GM12864 (cell line): ENCODE data around the gene TRAPPC3L.

Experiments used
- DNase-seq: peaks from one replicate; pipeline ENCODE4 v3.0.0-alpha.2; 2011; ENCODE audit warnings: low read depth
- H3K4me3 ChIP-seq: 2 replicates; pipeline ENCODE4 v1.5.1; 2011; ENCODE audit warnings: mild to moderate bottlenecking, low read depth, low read length, control low read depth
- TF ChIP-seq, protein P1 (sequence below): IDR thresholded peaks from 2 replicates; pipeline ENCODE4 v1.5.1; 2011; ENCODE audit warnings: low read depth, mild to moderate bottlenecking, moderate library complexity, low read length, control low read depth, inconsistent platforms; ENCODE audit errors: missing control alignments

Gene TRAPPC3L

DNA sequence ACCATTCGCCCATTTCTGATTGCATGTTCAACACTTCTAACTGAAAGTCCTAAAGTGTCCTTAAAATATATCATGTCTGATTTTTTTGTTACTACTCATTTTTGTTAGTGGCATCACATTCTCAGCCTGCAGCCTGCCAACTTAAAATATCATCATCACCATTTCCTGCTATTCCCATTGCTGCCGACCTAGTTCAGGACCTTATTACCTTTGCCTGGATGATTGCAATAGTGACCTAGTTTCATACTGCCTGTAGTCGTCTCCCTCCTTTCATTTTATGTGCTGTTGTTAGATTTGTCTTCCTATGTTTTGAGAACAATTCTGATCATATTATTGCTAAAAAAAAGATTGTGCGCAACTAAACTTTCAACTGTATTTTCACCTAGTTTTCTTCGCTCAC, 32.0 kb upstream of the TRAPPC3L start:
- H3K4me3 ChIP-seq, result no peak overlapping the region
- TF ChIP-seq, protein P1, sequence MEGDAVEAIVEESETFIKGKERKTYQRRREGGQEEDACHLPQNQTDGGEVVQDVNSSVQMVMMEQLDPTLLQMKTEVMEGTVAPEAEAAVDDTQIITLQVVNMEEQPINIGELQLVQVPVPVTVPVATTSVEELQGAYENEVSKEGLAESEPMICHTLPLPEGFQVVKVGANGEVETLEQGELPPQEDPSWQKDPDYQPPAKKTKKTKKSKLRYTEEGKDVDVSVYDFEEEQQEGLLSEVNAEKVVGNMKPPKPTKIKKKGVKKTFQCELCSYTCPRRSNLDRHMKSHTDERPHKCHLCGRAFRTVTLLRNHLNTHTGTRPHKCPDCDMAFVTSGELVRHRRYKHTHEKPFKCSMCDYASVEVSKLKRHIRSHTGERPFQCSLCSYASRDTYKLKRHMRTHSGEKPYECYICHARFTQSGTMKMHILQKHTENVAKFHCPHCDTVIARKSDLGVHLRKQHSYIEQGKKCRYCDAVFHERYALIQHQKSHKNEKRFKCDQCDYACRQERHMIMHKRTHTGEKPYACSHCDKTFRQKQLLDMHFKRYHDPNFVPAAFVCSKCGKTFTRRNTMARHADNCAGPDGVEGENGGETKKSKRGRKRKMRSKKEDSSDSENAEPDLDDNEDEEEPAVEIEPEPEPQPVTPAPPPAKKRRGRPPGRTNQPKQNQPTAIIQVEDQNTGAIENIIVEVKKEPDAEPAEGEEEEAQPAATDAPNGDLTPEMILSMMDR, result no peak
- no peak for DNase-seq

DNA sequence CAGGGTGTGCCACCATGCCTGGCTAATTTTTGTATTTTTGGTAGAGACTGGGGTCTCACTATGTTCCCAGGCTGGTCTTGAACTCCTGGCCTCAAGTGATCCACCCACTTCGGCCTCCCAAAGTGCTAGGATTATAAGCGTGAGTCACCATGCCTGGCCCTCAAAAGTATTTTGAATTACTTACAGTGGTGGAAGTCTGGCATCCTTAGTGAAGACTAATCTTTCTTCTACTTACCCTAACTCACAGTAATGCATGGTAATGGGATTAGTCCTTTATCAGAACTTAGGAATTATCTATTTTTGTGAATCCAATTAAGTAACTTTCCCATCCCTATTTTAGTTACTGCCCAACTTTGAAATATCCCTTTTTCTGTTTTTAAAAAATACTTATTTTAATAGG, 29.7 kb upstream of the TRAPPC3L start:
- TF ChIP-seq, protein P1, result no peak

DNA sequence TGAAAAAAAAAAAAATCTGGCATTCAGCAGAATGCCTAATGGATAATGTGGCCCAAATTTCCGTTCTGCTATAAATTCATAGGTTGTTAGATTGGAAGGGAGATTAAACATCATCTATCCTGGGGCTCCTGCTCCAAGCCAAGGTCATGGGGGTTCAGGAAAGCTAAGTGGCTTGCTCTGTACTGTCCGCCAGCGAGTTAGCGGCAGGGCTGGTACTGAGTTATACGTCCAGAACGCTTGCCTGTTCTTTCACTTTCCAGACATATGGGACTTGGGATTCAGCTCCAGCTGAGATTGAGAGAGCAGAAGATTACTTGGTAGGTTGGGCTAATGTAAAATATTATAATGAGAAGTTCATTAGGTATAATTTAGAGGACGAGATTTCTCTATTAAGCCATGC, 26.7 kb upstream of the TRAPPC3L start:
- H3K4me3 ChIP-seq, result peak overlapping the region; percentile 99
- no peak for DNase-seq
- TF ChIP-seq, protein P1, result no peak

More for the DNA sequence above, 29.7 kb upstream of the TRAPPC3L start:
- DNase-seq, result no peak
- H3K4me3 ChIP-seq, result no peak overlapping the region

DNA sequence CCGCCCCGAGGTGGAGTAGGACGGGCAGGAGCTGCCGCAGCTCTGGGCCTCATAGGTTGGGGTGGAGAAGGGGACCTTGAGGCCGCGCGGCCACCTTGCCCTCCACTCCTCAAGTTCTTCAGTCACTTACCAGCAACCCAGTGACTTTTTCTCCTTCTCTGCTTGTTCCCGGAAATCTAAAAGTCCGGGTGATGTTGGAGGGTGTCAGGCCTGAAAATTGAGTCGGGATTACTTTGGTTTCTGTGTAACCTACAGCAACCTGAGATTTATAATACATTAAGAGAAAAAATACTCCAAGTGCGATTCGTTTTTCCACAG, 26.2 kb upstream of the TRAPPC3L start:
- DNase-seq, result peak; percentile 3
- peak overlapping the region; percentile 99 for H3K4me3 ChIP-seq
- TF ChIP-seq, protein P1, result no peak

DNA sequence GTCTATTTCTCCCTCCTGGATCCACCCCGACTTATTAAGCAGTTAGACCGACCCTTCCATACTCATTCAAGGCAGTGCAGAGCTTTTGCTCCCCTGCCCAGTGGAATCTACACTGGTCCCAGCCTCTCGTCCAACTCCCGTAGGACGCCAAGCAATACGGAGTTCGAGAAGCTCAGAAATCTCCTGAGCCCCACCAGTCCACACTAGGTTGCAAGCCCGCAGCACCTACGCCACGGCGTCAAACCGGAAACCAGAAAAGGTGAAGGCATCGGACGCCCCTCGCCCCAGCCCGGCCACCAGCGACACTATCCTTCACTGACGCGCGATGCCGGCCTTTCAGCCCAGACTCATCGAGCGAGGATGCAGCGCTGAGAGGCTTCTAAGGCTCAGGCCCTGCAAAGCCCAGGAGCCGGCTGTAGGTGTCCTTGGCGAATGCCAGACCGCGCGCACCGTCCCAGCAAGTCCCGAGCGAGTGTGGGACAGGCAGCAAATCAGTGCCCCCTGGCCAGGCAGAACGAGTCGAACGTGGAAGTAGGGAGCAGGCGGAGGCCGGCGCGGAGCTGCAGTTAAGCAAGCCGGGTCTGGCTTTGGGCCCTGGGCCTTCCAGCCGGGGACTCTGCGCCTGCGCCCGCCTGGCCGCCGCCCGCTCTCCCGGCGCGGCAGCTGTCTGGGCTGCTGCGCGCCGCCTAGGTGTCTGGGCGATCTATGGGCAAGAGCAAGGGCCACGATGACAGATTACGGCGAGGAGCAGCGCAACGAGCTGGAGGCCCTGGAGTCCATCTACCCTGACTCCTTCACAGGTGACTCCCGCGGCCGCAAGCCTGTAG, 25.6 kb upstream of the TRAPPC3L start, which contains the start of gene RWDD1:
TSS of gene RWDD1 (plus strand) at position 649 of the 827 bp plus-strand sequence. CDS start at position 728, 79 bp downstream.
- TF ChIP-seq, protein P1, result no peak
- DNase-seq, result peak; percentile 98
- peak within 1 kb of the TSS; percentile 99 for H3K4me3 ChIP-seq

DNA sequence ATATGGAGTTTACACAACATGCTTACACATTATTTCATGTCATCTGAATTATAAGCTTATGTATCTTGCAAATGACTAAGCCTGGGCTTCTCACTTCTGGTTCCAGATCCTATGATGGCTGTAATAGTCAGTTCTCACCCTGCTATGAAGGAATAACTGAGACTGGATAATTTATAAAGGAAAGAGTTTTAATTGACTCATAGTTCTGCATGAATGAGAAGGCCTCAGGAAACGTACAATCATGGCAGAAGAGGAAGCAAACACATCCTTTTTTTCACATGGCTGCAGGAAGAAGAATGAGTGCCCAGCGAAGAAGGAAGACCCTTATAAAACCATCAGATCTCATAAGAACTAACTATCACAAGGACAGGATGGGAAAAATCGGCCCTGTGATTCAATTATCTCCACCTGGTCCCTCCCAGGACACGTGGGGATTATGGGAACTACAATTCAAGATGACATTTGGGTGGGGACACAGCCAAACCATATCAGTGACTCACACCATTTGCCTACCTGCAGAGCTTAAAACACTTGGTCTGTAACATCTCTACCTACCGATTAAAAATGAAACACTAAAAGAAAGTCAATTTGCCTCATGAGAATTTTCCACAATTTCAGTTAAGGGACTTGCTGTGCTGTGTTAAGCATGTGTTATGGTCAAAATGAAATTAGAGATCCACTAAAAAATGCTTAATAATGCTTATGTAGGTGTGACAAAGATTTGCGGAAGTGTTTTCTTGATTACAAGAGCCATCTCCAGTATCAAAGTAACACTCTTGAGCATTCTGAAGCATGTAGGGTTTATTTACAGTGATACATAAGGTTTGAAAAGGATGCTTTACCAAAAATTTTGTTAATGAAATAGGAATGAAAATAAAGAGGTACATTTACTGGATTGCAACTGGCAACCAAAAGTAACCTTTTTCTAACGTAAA, 23.6 kb upstream of the TRAPPC3L start:
- H3K4me3 ChIP-seq, result no peak overlapping the region

More for the DNA sequence above, 23.6 kb upstream of the TRAPPC3L start:
- TF ChIP-seq, protein P1, result no peak
- DNase-seq, result no peak
